SK-N-SH (cell line): ENCODE data around the gene GAPVD1. TPM values are rescaled to one million over a fixed set of nuclear protein-coding genes. Genes with fewer than 3 reads are reported as not detected.

Experiments used
- CTCF ChIA-PET: fragments of 300-600, 350-600 bp; formaldehyde crosslinking; extraction: SDS; loops from one replicate; lab custom pipeline; 2021; lab: Yijun Ruan, JAX
- POLR2A ChIA-PET: fragments of 350-600 bp; sonication (Branson Sonifier 250); formaldehyde crosslinking; extraction: SDS; loops from one replicate; lab custom pipeline; 2020; ENCODE audit warnings: antibody characterized with exemption, inconsistent platforms; lab: Yijun Ruan, JAX
- DNase-seq: peaks from one replicate; pipeline ENCODE4 v3.0.0; 2012
- H2AFZ ChIP-seq: fragments of 200-600 bp; sonication (generic); 2 replicates; pipeline ENCODE4 v1.8.1; 2016; ENCODE audit warnings: antibody characterized with exemption, mild to moderate bottlenecking, low read depth
- H3F3A ChIP-seq: fragments of 200-600 bp; sonication (generic); replicated peaks from 2 replicates; pipeline ENCODE3; 2016; ENCODE audit warnings: antibody characterized with exemption, mild to moderate bottlenecking; ENCODE audit not compliant: insufficient read depth
- H3K27ac ChIP-seq, 2 experiments: fragments of 200-500 bp in 1 of 2; fragments of 200-600 bp in 1 of 2; sonication (Bioruptor generic) in 1 of 2; sonication (generic), shearing (Covaris generic) in 1 of 2; 2 replicates each; pipeline versions ENCODE4 v1.5.1 to v1.6.1; 2014 to 2016; ENCODE audit warnings: low read depth in 2 of 2, inconsistent platforms in 1 of 2, low read length in 1 of 2, mild to moderate bottlenecking in 1 of 2, mixed read lengths in 1 of 2
- H3K27me3 ChIP-seq: fragments of 200-600 bp; sonication (generic), shearing (Covaris generic); 2 replicates; pipeline ENCODE4 v1.6.1; 2016; ENCODE audit warnings: mixed run types; ENCODE audit not compliant: insufficient read depth
- H3K36me3 ChIP-seq, 2 experiments: fragments of 200-500 bp in 1 of 2; fragments of 200-600 bp in 1 of 2; sonication (Bioruptor generic) in 1 of 2; sonication (generic) in 1 of 2; replicated peaks in 1 of 2; 2 replicates each; pipeline versions ENCODE3 to v1.5.1; 2014 to 2016; ENCODE audit warnings: low read length in 1 of 2, mild to moderate bottlenecking in 1 of 2; ENCODE audit not compliant: insufficient read depth in 2 of 2, control insufficient read depth in 1 of 2
- H3K4me1 ChIP-seq, 2 experiments: fragments of 200-500 bp in 1 of 2; fragments of 200-600 bp in 1 of 2; sonication (Bioruptor generic) in 1 of 2; sonication (generic), shearing (Covaris generic) in 1 of 2; 2 replicates each; pipeline versions ENCODE4 v1.5.1 to v1.6.1; 2014 to 2016; ENCODE audit warnings: low read depth in 1 of 2, low read length in 1 of 2, mixed run types in 1 of 2; ENCODE audit not compliant: insufficient read depth in 2 of 2, control insufficient read depth in 1 of 2
- H3K4me2 ChIP-seq: fragments of 200-600 bp; sonication (generic), shearing (Covaris generic); 2 replicates; pipeline ENCODE4 v1.6.1; 2017; ENCODE audit warnings: mixed run types
- H3K4me3 ChIP-seq, 2 experiments: fragments of 200-500 bp in 1 of 2; fragments of 200-600 bp in 1 of 2; sonication (Bioruptor generic) in 1 of 2; sonication (generic), shearing (Covaris generic) in 1 of 2; 2 replicates each; pipeline versions ENCODE4 v1.5.1 to v1.8.1; 2014 to 2016; ENCODE audit warnings: low read depth in 2 of 2, inconsistent platforms in 1 of 2, low read length in 1 of 2, mild to moderate bottlenecking in 1 of 2, mixed read lengths in 1 of 2, moderate library complexity in 1 of 2
- H3K79me2 ChIP-seq: fragments of 200-600 bp; sonication (generic); 2 replicates; pipeline ENCODE4 v1.8.1; 2017; ENCODE audit warnings: mild to moderate bottlenecking; ENCODE audit not compliant: insufficient read depth
- H3K9ac ChIP-seq: fragments of 200-600 bp; sonication (generic); 2 replicates; pipeline ENCODE4 v1.6.1; 2017; ENCODE audit warnings: mixed run types
- H3K9me2 ChIP-seq: fragments of 200-600 bp; sonication (generic); 2 replicates; pipeline ENCODE4 v1.6.1; 2017; ENCODE audit warnings: mixed run types
- H3K9me3 ChIP-seq: fragments of 200-600 bp; sonication (generic); 2 replicates; pipeline ENCODE4 v1.6.1; 2017; ENCODE audit warnings: mixed run types, mild to moderate bottlenecking, moderate library complexity
- H4K20me1 ChIP-seq: fragments of 200-600 bp; sonication (generic); 2 replicates; pipeline ENCODE4 v1.6.1; 2017; ENCODE audit warnings: mild to moderate bottlenecking, mixed run types; ENCODE audit not compliant: insufficient read depth
- EZH2phosphoT487 ChIP-seq: fragments of 200-600 bp; sonication (generic); IDR thresholded peaks from 2 replicates; pipeline ENCODE4 v1.6.1; 2017; ENCODE audit warnings: low read depth, mixed run types, mild to moderate bottlenecking, antibody characterized with exemption, moderate library complexity, borderline replicate concordance
- FOSL2 ChIP-seq: IDR thresholded peaks from 2 replicates; pipeline ENCODE4 v1.4.0; 2012; ENCODE audit warnings: low read depth, mild to moderate bottlenecking, moderate library complexity, borderline replicate concordance
- FOXJ3 ChIP-seq: sonication (generic); formaldehyde crosslinking; IDR thresholded peaks from 2 replicates; pipeline ENCODE4 v1.5.1; 2020; ENCODE audit warnings: mild to moderate bottlenecking, missing genetic modification reagents
- FOXM1 ChIP-seq: IDR thresholded peaks from 2 replicates; pipeline ENCODE4 v1.4.0; 2012; ENCODE audit warnings: low read depth, mild to moderate bottlenecking
- GABPA ChIP-seq: IDR thresholded peaks from 2 replicates; pipeline ENCODE4 v1.4.0; 2012; ENCODE audit warnings: low read depth, mild to moderate bottlenecking
- MXI1 ChIP-seq: IDR thresholded peaks from 2 replicates; pipeline ENCODE4 v1.6.1; 2012; ENCODE audit warnings: mild to moderate bottlenecking, low read depth, low read length, improper control_type of control experiment
- NFIC ChIP-seq: IDR thresholded peaks from 2 replicates; pipeline ENCODE4 v1.4.0; 2012; ENCODE audit warnings: borderline replicate concordance
- PBX3 ChIP-seq: IDR thresholded peaks from 2 replicates; pipeline ENCODE4; 2012
- RCOR1 ChIP-seq: fragments of 150-350 bp; IDR thresholded peaks from 2 replicates; pipeline ENCODE4 v1.6.1; 2017; ENCODE audit warnings: antibody characterized with exemption, low read length
- RFX5 ChIP-seq: IDR thresholded peaks from 2 replicates; pipeline ENCODE4 v1.6.1; 2012; ENCODE audit warnings: mild to moderate bottlenecking, improper control_type of control experiment, low read length
- RXRA ChIP-seq: IDR thresholded peaks from 2 replicates; pipeline ENCODE4 v1.4.0; 2012; ENCODE audit warnings: low read depth, mild to moderate bottlenecking, borderline replicate concordance
- SMC3 ChIP-seq: IDR thresholded peaks from 2 replicates; pipeline ENCODE4 v1.6.1; 2012; ENCODE audit warnings: low read depth, low read length, improper control_type of control experiment
- TAF1 ChIP-seq: IDR thresholded peaks from 2 replicates; pipeline ENCODE4 v1.6.1; 2012; ENCODE audit warnings: low read depth, mild to moderate bottlenecking, low read length, moderate library complexity, borderline replicate concordance
- TCF12 ChIP-seq: IDR thresholded peaks from 2 replicates; pipeline ENCODE4 v1.4.0; 2012
- ZBTB33 ChIP-seq: IDR thresholded peaks from 2 replicates; pipeline ENCODE4 v1.4.0; 2012; ENCODE audit warnings: low read depth, borderline replicate concordance
- WGBS: methylation state at CpG from one replicate; pipeline ENCODE4 v1.1.6; 2017; ENCODE audit warnings: low lambda C conversion rate; 5-methylcytosine and 5-hydroxymethylcytosine counted together
- polyA plus RNA-seq, 3 experiments: library from polyadenylated mRNA; depleted of rRNA; stranded (reverse); fragments of >200 nt; gene quantifications; 2 replicates each; pipeline ENCODE4 v1.2.3, GENCODE V29; 2012
- TF ChIP-seq, protein P1 (sequence below): fragments of 150-350 bp; IDR thresholded peaks from 2 replicates; pipeline ENCODE4 v1.6.1; 2016; ENCODE audit warnings: mild to moderate bottlenecking, low read depth, low read length

The GAPVD1 gene
- polyA plus RNA-seq, 1 of the 3 experiments (the other 2 are of a cell fraction), result 10.5 TPM

GRCh38 chr9:125380406-125380805 lies 118.8 kb downstream of the GAPVD1 start:
- Histone ChIP-seq H3K27me3 (no peaks in the 10 kb centered on the region), H3K4me2 (no peak overlapping the region), H3F3A (no peaks in the 10 kb centered on the region), H3K4me1 (peaks cover 0 to 21% of the 10 kb centered on the region in 2 experiments; a peak in 1 of 4 replicates), H4K20me1 (no peaks in the 10 kb centered on the region), H3K79me2 (no peaks in the 10 kb centered on the region), H2AFZ (no peak overlapping the region), H3K9me2 (no peaks in the 10 kb centered on the region), H3K9me3 (no peaks in the 10 kb centered on the region), H3K36me3 (no peaks in the 10 kb centered on the region), H3K27ac (no peak overlapping the region), H3K4me3 (no peak overlapping the region), H3K9ac (no peak overlapping the region)
- WGBS, result 58% methylated on average over 6 of the region's 8 CpGs
- ChIA-PET POLR2A (no interaction called here), CTCF (interaction anchor here (1.5 kb wide), 1 partner anchor 527 kb away, joined by 6 read pairs; the partner anchor contains the start of gene WDR38)
- DNase-seq, result no peak
- no peak for TF ChIP-seq RXRA
- TF ChIP-seq SMC3, result no peak
- no peak for TF ChIP-seq ZBTB33
- TF ChIP-seq EZH2phosphoT487, result no peak
- TF ChIP-seq RCOR1, result no peak
- peak; percentile 30; the same call in 1 of the 2 replicates for TF ChIP-seq PBX3
- TF ChIP-seq NFIC, result no peak
- no peak for TF ChIP-seq FOSL2
- TF ChIP-seq FOXM1, result no peak
- TF ChIP-seq, all 33 proteins: peak for 1

- Histone ChIP-seq H3K9me3 (no peaks in the 10 kb centered on the region), H3K4me2 (no peak overlapping the region), H3K27ac (no peak overlapping the region), H2AFZ (no peak overlapping the region), H3K4me3 (no peak overlapping the region), H3K79me2 (no peaks in the 10 kb centered on the region), H3K9ac (no peak overlapping the region), H3F3A (no peaks in the 10 kb centered on the region), H4K20me1 (no peaks in the 10 kb centered on the region), H3K4me1 (no peaks in the 10 kb centered on the region), H3K9me2 (no peaks in the 10 kb centered on the region), H3K27me3 (no peaks in the 10 kb centered on the region), H3K36me3 (no peaks in the 10 kb centered on the region)
- ChIA-PET POLR2A (no interaction called here), CTCF (interaction anchor here (3.3 kb wide), 1 partner anchor 20 kb away, joined by 12 read pairs; no protein-coding TSS in a partner anchor)
- WGBS, result 90% methylated on average over 13 of the region's 14 CpGs
- TF ChIP-seq TAF1 (no peak), FOXJ3 (CRISPR knock-in tag) (no peak), GABPA (no peak), FOXM1 (no peak), TCF12 (no peak), MXI1 (no peak), RFX5 (no peak), SMC3 (no peak), RXRA (no peak)
- TF ChIP-seq, protein P1, sequence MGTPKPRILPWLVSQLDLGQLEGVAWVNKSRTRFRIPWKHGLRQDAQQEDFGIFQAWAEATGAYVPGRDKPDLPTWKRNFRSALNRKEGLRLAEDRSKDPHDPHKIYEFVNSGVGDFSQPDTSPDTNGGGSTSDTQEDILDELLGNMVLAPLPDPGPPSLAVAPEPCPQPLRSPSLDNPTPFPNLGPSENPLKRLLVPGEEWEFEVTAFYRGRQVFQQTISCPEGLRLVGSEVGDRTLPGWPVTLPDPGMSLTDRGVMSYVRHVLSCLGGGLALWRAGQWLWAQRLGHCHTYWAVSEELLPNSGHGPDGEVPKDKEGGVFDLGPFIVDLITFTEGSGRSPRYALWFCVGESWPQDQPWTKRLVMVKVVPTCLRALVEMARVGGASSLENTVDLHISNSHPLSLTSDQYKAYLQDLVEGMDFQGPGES, result no peak
- no peak for DNase-seq
Observed at GRCh38 chr9:125387861-125388524, 126.4 kb downstream of the GAPVD1 start.
